Astrocyte (in vitro differentiated cells and primary cell): ENCODE results near the gene RDH13. TPM values are rescaled to one million over a fixed set of nuclear protein-coding genes. Genes with fewer than 3 reads are reported as not detected.
"Not testable (repeated sequence)": the region's sequence is repeated elsewhere in the genome, so short reads cannot be mapped to it uniquely, and the experiment has no call there.

ENCODE experiments used
- DNase-seq: peaks from one replicate; pipeline ENCODE4 v3.0.0-alpha.2; 2010; ENCODE audit warnings: low read depth
- FAIRE-seq: peaks from 2 replicates; lab custom pipeline; 2011; peaks lifted over from hg19 to GRCh38; lab: Jason Lieb, UNC
- H2AFZ ChIP-seq: 2 replicates; pipeline ENCODE4 v1.6.0; 2012; ENCODE audit warnings: low read depth, low read length, inconsistent platforms
- H3K27ac ChIP-seq: 2 replicates; pipeline ENCODE4 v1.5.1; 2011; ENCODE audit warnings: low read depth, low read length, inconsistent platforms
- H3K27me3 ChIP-seq: 2 replicates; pipeline ENCODE4 v1.6.0; 2011; ENCODE audit warnings: low read length, inconsistent platforms; ENCODE audit not compliant: insufficient read depth
- H3K36me3 ChIP-seq: 2 replicates; pipeline ENCODE4 v1.5.1; 2011; ENCODE audit warnings: low read length, inconsistent platforms; ENCODE audit not compliant: insufficient read depth
- H3K4me1 ChIP-seq: 2 replicates; pipeline ENCODE4 v1.5.1; 2011; ENCODE audit warnings: low read length, inconsistent platforms; ENCODE audit not compliant: insufficient read depth
- H3K4me2 ChIP-seq: 2 replicates; pipeline ENCODE4 v1.6.0; 2012; ENCODE audit warnings: low read length, inconsistent platforms
- H3K4me3 ChIP-seq: 2 replicates; pipeline ENCODE4 v1.5.1; 2011; ENCODE audit warnings: low read depth, mild to moderate bottlenecking, low read length, inconsistent platforms; ENCODE audit not compliant: insufficient read depth
- H3K79me2 ChIP-seq: 2 replicates; pipeline ENCODE4 v1.6.0; 2012; ENCODE audit warnings: mild to moderate bottlenecking, low read length, inconsistent platforms; ENCODE audit not compliant: insufficient read depth
- H3K9ac ChIP-seq: 2 replicates; pipeline ENCODE4 v1.6.0; 2012; ENCODE audit warnings: mild to moderate bottlenecking, low read length, inconsistent platforms
- H3K9me3 ChIP-seq: 2 replicates; pipeline ENCODE4 v1.5.1; 2012; ENCODE audit warnings: low read depth, mild to moderate bottlenecking, low read length, inconsistent platforms; ENCODE audit not compliant: insufficient read depth
- H4K20me1 ChIP-seq: 2 replicates; pipeline ENCODE4 v1.6.0; 2012; ENCODE audit warnings: low read length, inconsistent platforms; ENCODE audit not compliant: insufficient read depth
- H3K27ac Mint-ChIP-seq: one replicate; pipeline ENCODE4 v1.8.0; 2021; ENCODE audit warnings: mild to moderate bottlenecking, mixed read lengths; ENCODE audit not compliant: unreplicated experiment
- H3K27me3 Mint-ChIP-seq: one replicate; pipeline ENCODE4 v1.8.0; 2021; ENCODE audit warnings: low read depth, mixed read lengths; ENCODE audit not compliant: unreplicated experiment
- H3K36me3 Mint-ChIP-seq: one replicate; pipeline ENCODE4 v1.8.0; 2021; ENCODE audit warnings: low read depth, mixed read lengths; ENCODE audit not compliant: unreplicated experiment
- H3K4me1 Mint-ChIP-seq: one replicate; pipeline ENCODE4 v1.8.0; 2021; ENCODE audit warnings: low read depth, mixed read lengths; ENCODE audit not compliant: unreplicated experiment
- H3K4me3 Mint-ChIP-seq: one replicate; pipeline ENCODE4 v1.8.0; 2021; ENCODE audit warnings: mild to moderate bottlenecking, moderate library complexity, mixed read lengths; ENCODE audit not compliant: unreplicated experiment
- H3K9me3 Mint-ChIP-seq: one replicate; pipeline ENCODE4 v1.8.0; 2021; ENCODE audit warnings: mild to moderate bottlenecking, mixed read lengths; ENCODE audit not compliant: unreplicated experiment
- EZH2 ChIP-seq: IDR thresholded peaks from 2 replicates; pipeline ENCODE4 v1.6.1; 2012; ENCODE audit warnings: mild to moderate bottlenecking, low read length, inconsistent platforms; ENCODE audit not compliant: insufficient read depth
- total RNA-seq: library from RNA; stranded (reverse); gene quantifications from 2 replicates; pipeline ENCODE4 v1.2.1, GENCODE V29; 2021
- TF ChIP-seq, protein P1 (sequence below): IDR thresholded peaks from 2 replicates; pipeline ENCODE4 v1.5.1; 2011; ENCODE audit warnings: low read depth, mild to moderate bottlenecking, inconsistent platforms, low read length, moderate library complexity; ENCODE audit not compliant: insufficient read depth

RDH13 gene
- total RNA-seq, 1 donor from 2014 or later = 22.6 TPM

DNA sequence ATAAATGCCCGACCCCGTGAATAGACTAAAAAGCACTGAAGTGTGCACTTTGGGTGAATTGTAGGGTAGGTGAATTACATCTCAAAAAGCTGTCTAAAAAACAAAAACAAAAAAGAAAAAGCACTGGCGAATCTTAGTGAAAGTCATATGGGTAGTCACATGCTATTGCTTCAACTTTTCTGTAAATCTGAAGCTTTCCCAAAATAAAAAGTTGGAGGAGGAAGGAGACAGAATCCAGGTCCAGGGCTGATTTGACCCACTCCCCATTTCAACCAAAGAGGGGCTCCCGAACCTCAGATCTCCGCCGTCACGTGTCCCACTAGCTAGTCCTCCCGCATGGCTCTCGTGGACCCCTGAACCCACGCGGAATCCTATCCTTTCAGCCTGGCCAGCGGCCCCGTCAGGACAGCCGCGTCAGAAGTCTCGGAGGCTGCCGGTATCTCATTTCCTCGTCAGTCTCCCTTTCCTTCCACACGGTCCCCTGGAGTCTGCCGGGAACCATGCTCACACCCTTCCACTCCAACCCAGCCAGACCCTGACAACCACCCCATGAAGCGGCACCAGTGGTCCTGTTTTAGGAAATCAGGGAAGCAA is 48.4 kb upstream of the RDH13 start:
- Mint-ChIP-seq H3K4me1 (peaks cover 12% of the 10 kb centered on the region), H3K9me3 (no peaks in the 10 kb centered on the region), H3K36me3 (peaks cover 4% of the 10 kb centered on the region), H3K27ac (no peak overlapping the region), H3K4me3 (no peak overlapping the region), H3K27me3 (no peaks in the 10 kb centered on the region)
- no peak overlapping the region for H3K4me3 ChIP-seq
- FAIRE-seq (no peak), DNase-seq (no peak)
- H3K4me2 ChIP-seq = no peak overlapping the region
- H3K9ac ChIP-seq = no peak overlapping the region
- H3K27ac ChIP-seq = no peak overlapping the region
- H3K79me2 ChIP-seq = peaks cover 77% of the 10 kb centered on the region
- H3K9me3 ChIP-seq = no peaks in the 10 kb centered on the region
- no peaks in the 10 kb centered on the region for H3K27me3 ChIP-seq
- H3K36me3 ChIP-seq = no peaks in the 10 kb centered on the region
- TF ChIP-seq EZH2 = no peak
- TF ChIP-seq, protein P1, sequence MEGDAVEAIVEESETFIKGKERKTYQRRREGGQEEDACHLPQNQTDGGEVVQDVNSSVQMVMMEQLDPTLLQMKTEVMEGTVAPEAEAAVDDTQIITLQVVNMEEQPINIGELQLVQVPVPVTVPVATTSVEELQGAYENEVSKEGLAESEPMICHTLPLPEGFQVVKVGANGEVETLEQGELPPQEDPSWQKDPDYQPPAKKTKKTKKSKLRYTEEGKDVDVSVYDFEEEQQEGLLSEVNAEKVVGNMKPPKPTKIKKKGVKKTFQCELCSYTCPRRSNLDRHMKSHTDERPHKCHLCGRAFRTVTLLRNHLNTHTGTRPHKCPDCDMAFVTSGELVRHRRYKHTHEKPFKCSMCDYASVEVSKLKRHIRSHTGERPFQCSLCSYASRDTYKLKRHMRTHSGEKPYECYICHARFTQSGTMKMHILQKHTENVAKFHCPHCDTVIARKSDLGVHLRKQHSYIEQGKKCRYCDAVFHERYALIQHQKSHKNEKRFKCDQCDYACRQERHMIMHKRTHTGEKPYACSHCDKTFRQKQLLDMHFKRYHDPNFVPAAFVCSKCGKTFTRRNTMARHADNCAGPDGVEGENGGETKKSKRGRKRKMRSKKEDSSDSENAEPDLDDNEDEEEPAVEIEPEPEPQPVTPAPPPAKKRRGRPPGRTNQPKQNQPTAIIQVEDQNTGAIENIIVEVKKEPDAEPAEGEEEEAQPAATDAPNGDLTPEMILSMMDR = no peak
- peaks cover 83% of the 10 kb centered on the region for H4K20me1 ChIP-seq
- H2AFZ ChIP-seq = no peak overlapping the region
- peaks cover 31% of the 10 kb centered on the region for H3K4me1 ChIP-seq

DNA sequence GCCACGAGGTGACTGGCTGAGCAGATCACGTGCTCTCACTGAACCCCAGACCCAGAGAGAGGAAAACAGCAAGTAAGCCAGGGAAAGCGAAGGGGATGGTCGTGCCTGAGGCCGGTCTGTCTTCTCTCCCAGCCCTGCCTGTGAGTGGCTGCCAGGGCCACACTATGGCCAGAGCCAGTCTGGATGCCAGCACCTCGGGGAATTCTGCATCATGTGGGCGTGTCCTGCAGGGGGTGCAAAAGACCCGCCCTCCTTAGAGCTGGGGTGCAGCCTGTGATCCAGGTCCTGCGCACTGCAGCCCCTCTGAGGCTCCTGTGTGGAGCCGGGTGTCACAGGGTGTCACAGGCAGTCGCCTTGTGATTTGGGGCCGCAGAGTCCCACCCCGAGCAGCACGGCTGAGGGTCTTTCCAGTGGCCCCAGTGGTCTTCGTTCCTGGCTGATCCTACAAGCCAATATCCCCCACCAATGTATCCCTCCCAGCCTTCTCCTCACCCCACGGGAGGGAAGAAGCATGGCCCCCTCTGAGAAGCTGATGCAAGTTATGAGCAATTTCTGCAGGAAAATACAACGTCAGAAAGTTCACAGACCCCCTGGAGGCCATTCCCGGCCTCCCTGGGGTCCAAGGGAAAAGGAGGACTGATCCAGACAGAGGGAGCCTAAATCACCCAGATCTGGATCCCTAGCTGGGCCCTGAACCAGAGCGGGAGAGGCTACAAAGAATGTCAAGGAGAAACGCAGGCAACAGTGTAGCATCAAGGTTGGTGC is 46.8 kb upstream of the RDH13 start:
- Histone ChIP-seq H3K9ac (no peak overlapping the region), H3K36me3 (no peaks in the 10 kb centered on the region), H3K9me3 (no peaks in the 10 kb centered on the region), H3K79me2 (peaks cover 73% of the 10 kb centered on the region), H3K4me2 (no peak overlapping the region), H3K4me3 (no peak overlapping the region), H3K4me1 (peaks cover 18% of the 10 kb centered on the region), H2AFZ (no peak overlapping the region), H3K27ac (no peak overlapping the region), H3K27me3 (no peaks in the 10 kb centered on the region), H4K20me1 (peaks cover 81% of the 10 kb centered on the region)
- FAIRE-seq = no peak
- Mint-ChIP-seq H3K27ac (no peak overlapping the region), H3K9me3 (no peaks in the 10 kb centered on the region), H3K27me3 (no peaks in the 10 kb centered on the region), H3K4me1 (peaks cover 9% of the 10 kb centered on the region), H3K4me3 (peak overlapping the region; percentile 62), H3K36me3 (peaks cover 5% of the 10 kb centered on the region)
- no peak for DNase-seq
- TF ChIP-seq EZH2 = no peak

DNA sequence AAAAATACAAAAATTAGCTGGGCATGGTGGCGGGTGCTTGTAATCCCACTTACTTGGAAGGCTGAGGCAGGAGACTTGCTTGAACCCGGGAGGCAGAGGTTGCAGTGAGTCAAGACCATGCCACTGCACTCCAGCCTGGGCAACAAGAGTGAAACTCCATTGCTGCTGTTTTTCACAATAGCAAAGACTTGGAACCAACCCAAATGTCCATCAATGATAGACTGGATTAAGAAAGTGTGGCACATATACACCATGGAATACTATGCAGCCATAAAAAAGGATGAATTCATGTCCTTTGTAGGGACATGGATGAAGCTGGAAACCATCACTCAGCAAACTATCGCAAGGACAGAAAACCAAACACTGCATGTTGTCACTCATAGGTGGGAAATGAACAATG is 44.3 kb upstream of the RDH13 start:
- FAIRE-seq, H3K27me3 ChIP-seq, H3K27me3 Mint-ChIP-seq, H3K9ac ChIP-seq, H3K4me2 ChIP-seq, H2AFZ ChIP-seq, H3K9me3 Mint-ChIP-seq, H3K27ac ChIP-seq, H3K4me3 Mint-ChIP-seq, DNase-seq, H3K9me3 ChIP-seq, H3K27ac Mint-ChIP-seq, H3K4me3 ChIP-seq, H3K4me1 Mint-ChIP-seq, H3K4me1 ChIP-seq: not testable (repeated sequence)
- H4K20me1 ChIP-seq = peaks cover 62% of the 10 kb centered on the region
- peaks cover 10% of the 10 kb centered on the region for H3K36me3 ChIP-seq
- H3K79me2 ChIP-seq = peaks cover 53% of the 10 kb centered on the region
- H3K36me3 Mint-ChIP-seq = peaks cover 14% of the 10 kb centered on the region
